Spleen (tissue), 7 donors: Measurements from ENCODE around the gene PAFAH1B1.

Experiments used
- CTCF ChIP-seq, 11 experiments: fragments of 200-600 bp in 7 of 11; fragments of 450-650 bp in 4 of 11; sonication (generic) in 4 of 11; IDR thresholded peaks in 8 of 11; conservative IDR thresholded peaks in 3 of 11; 1 replicate in 7 of 11; 2 replicates in 4 of 11; pipeline versions ENCODE4 v1.4.0 to v1.8.0; 2016 to 2021; ENCODE audit warnings: antibody characterized with exemption in 11 of 11, inconsistent platforms in 4 of 11, mild to moderate bottlenecking in 1 of 11
- POLR2A ChIP-seq, 3 donors: fragments of 450-650 bp; IDR thresholded peaks; one replicate each; pipeline ENCODE4 v1.5.1; 2017; ENCODE audit warnings: antibody characterized with exemption in 3 of 3, mild to moderate bottlenecking in 1 of 3
- donor health status: DM: no; HTN: no; CAD: no; lungs with moderate emphysema.
- donor health status: DM: no; HTN: no; CAD: no.
- donor health status: DM: no; HTN: no; CAD: no.

GRCh38 chr17:2695961-2696760 lies 102.7 kb downstream of the PAFAH1B1 start:
- TF ChIP-seq CTCF (IDR thresholded peaks at IDR 0.05 in 8 of 11, conservative IDR thresholded peaks at IDR 0.05 in 3 of 11): no peak
- TF ChIP-seq POLR2A (IDR thresholded peaks at IDR 0.05): no peak
